CD8-positive, alpha-beta memory T cell (primary cell): Measurements from ENCODE around the gene ZNF276. TPM values are rescaled to one million over a fixed set of nuclear protein-coding genes. Genes with fewer than 3 reads are reported as not detected.
A peak's percentile ranks its signal among the peaks of the same experiment; 100 is the strongest.
"Not testable (repeated sequence)": the region's sequence is repeated elsewhere in the genome, so short reads cannot be mapped to it uniquely, and the experiment has no call there.

Source experiments
- CTCF ChIA-PET: fragments of 350-600 bp; sonication (Branson Sonifier 250); formaldehyde crosslinking; loops from one replicate; lab custom pipeline; 2021; ENCODE audit warnings: antibody characterized with exemption; lab: Charles Lee
- POLR2A ChIA-PET: fragments of 350-600 bp; sonication (Branson Sonifier 250); formaldehyde crosslinking; loops from one replicate; lab custom pipeline; 2021; ENCODE audit warnings: antibody characterized with exemption; lab: Charles Lee
- DNase-seq, 5 donors: peaks; one replicate each; pipeline versions ENCODE4 v3.0.0 to v3.0.0-alpha.2; 2020 to 2022; ENCODE audit warnings: mixed read lengths in 1 of 5
- H3K27ac ChIP-seq: one replicate; pipeline ENCODE4 v1.7.0; 2013; ENCODE audit warnings: low read depth, mild to moderate bottlenecking, low read length, moderate library complexity
- H3K27me3 ChIP-seq: 2 replicates; pipeline ENCODE4 v1.7.0; 2013; ENCODE audit warnings: low read length, mild to moderate bottlenecking; ENCODE audit not compliant: insufficient read depth, poor library complexity, severe bottlenecking
- H3K36me3 ChIP-seq: 2 replicates; pipeline ENCODE4 v1.7.0; 2013; ENCODE audit warnings: mild to moderate bottlenecking, low read length, moderate library complexity; ENCODE audit not compliant: insufficient read depth
- H3K4me1 ChIP-seq: 2 replicates; pipeline ENCODE4 v1.7.0; 2013; ENCODE audit warnings: mild to moderate bottlenecking, low read length, moderate library complexity; ENCODE audit not compliant: insufficient read depth
- H3K4me3 ChIP-seq: 2 replicates; pipeline ENCODE4 v1.7.0; 2013; ENCODE audit warnings: mild to moderate bottlenecking, low read length
- H3K9me3 ChIP-seq: 2 replicates; pipeline ENCODE4 v1.7.0; 2013; ENCODE audit warnings: mild to moderate bottlenecking, low read length
- H3K27ac Mint-ChIP-seq, 8 donors: one replicate each; pipeline ENCODE4 v1.8.0; 2020 to 2021; ENCODE audit warnings: mixed read lengths in 8 of 8, mild to moderate bottlenecking in 6 of 8, inconsistent platforms in 3 of 8, moderate library complexity in 3 of 8
- H3K27me3 Mint-ChIP-seq, 2 donors: one replicate each; pipeline ENCODE4 v1.8.0; 2020 to 2021; ENCODE audit warnings: mixed read lengths in 2 of 2, mild to moderate bottlenecking in 1 of 2, moderate library complexity in 1 of 2
- H3K36me3 Mint-ChIP-seq, 3 donors: one replicate each; pipeline ENCODE4 v1.8.0; 2020 to 2021; ENCODE audit warnings: mixed read lengths in 3 of 3, inconsistent platforms in 1 of 3, mild to moderate bottlenecking in 1 of 3
- H3K4me1 Mint-ChIP-seq, 3 donors: one replicate each; pipeline ENCODE4 v1.8.0; 2020 to 2021; ENCODE audit warnings: mixed read lengths in 3 of 3, inconsistent platforms in 1 of 3, mild to moderate bottlenecking in 1 of 3
- H3K4me3 Mint-ChIP-seq, 7 donors: one replicate each; pipeline ENCODE4 v1.8.0; 2020 to 2021; ENCODE audit warnings: mixed read lengths in 7 of 7, mild to moderate bottlenecking in 6 of 7, moderate library complexity in 4 of 7, inconsistent platforms in 2 of 7
- H3K9me3 Mint-ChIP-seq, 5 donors: one replicate each; pipeline ENCODE4 v1.8.0; 2020 to 2022; ENCODE audit warnings: mixed read lengths in 5 of 5, mild to moderate bottlenecking in 3 of 5, moderate library complexity in 2 of 5, inconsistent platforms in 1 of 5
- polyA plus RNA-seq: library from polyadenylated mRNA; unstranded; fragments of 300-500 nt; fragmentation: Illumina TruSeq; gene quantifications from one replicate; pipeline ENCODE4 v1.2.3, GENCODE V29; 2021
- total RNA-seq, 2 experiments: library from RNA; stranded (reverse); gene quantifications; one replicate each; pipeline ENCODE4 v1.2.3, GENCODE V29; 2021

ZNF276 gene, protein sequence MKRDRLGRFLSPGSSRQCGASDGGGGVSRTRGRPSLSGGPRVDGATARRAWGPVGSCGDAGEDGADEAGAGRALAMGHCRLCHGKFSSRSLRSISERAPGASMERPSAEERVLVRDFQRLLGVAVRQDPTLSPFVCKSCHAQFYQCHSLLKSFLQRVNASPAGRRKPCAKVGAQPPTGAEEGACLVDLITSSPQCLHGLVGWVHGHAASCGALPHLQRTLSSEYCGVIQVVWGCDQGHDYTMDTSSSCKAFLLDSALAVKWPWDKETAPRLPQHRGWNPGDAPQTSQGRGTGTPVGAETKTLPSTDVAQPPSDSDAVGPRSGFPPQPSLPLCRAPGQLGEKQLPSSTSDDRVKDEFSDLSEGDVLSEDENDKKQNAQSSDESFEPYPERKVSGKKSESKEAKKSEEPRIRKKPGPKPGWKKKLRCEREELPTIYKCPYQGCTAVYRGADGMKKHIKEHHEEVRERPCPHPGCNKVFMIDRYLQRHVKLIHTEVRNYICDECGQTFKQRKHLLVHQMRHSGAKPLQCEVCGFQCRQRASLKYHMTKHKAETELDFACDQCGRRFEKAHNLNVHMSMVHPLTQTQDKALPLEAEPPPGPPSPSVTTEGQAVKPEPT
- 10 to 100 TPM; 35.6 to 36.6 TPM for total RNA-seq
- 47.3 TPM for polyA plus RNA-seq

DNA sequence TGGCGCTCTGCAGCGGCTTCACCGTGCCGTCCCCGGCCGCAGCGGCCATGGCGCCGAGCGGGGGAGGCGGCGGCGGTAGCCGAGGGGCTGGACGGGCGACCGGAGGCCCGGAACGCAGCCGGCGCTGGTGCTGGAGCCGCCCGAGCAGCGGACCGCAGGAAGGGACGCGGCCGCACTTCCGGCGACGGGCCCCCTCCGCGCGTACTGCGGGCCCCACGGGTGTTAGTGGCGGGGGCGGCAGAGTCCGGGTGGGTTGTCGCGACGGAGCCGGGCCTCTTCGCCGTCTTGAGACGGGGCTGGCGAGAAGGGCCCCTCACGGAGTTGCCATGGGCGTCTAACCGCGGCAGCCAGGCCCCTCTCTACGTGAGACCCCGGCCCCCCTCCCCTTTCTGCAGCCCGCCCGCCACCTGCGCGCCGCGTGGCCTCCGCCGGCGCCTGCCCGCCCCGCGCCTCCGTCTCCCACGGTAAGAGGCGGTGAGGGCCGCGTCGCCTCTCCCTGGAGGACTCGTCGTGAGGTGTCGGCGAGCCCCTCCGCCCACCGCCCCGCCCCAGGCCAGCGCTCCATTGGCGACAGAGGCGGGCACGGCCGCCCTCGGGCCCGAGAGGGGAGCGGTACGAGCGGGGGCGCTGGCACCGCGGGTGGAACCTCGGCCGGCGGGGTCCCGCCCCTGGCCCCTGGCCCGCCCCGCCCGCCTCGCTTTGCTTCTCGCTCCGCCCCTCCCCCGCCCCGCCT is at the start of gene ZNF276, which contains the start of gene VPS9D1:
TSS of gene ZNF276 (plus strand) at position 725 of the 733 bp plus-strand sequence. CDS start 104 bp downstream, outside the sequence.
TSS of gene VPS9D1 (minus strand) at position 86 of the 733 bp plus-strand sequence. CDS start at position 49, 37 bp downstream.
- H3K4me1 ChIP-seq = peaks cover 33% of the 10 kb centered on the region
- H3K9me3 ChIP-seq = no peaks in the 10 kb centered on the region
- Mint-ChIP-seq H3K9me3 (no peaks in the 10 kb centered on the region), H3K4me3 (peak within 1 kb of the TSS; percentile 91 to 99 (median 97)), H3K4me1 (peaks cover 17 to 37% (median 27%) of the 10 kb centered on the region in 3 donors), H3K27ac (peak within 1 kb of the TSS; percentile 98 to 100 (median 99)), H3K36me3 (peaks cover 5 to 23% (median 6%) of the 10 kb centered on the region in 3 donors), H3K27me3 (peaks cover 0 to 6% of the 10 kb centered on the region in 2 donors)
- POLR2A ChIA-PET = interaction anchor here (0.6 to 1.6 kb wide), 5 partner anchors 16 to 920 kb away, joined by 3 to 5 read pairs (median 4); no protein-coding TSS in a partner anchor
- peak within 1 kb of the TSS; percentile 98 for H3K4me3 ChIP-seq
- peak; percentile 79 to 87 (median 83) for DNase-seq
- H3K27me3 ChIP-seq = no peaks in the 10 kb centered on the region
- CTCF ChIA-PET = interaction anchor here (0.8 kb wide), 1 partner anchor 15 kb away, joined by 4 read pairs; no protein-coding TSS in a partner anchor
- H3K27ac ChIP-seq = peak within 1 kb of the TSS; percentile 92
- H3K36me3 ChIP-seq = peaks cover 19% of the 10 kb centered on the region

DNA sequence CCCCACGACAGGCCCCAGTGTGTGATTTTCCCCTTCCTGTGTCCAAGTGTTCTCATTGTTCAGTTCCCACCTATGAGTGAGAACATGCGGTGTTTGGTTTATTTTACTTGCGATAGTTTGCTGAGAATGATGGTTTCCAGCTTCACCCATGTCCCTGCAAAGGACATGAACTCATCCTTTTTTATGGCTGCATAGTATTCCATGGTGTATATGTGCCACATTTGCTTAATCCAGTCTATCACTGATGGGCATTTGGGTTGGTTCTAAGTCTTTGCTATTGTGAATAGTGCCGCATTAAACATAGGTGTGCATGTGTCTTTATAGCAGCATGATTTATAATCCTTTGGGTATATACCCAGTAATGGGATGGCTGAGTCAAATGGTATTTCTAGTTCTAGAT is 49.8 kb upstream of the ZNF276 start:
- H3K4me3 Mint-ChIP-seq, H3K4me3 ChIP-seq, H3K4me1 ChIP-seq, H3K27ac ChIP-seq, H3K27ac Mint-ChIP-seq, POLR2A ChIA-PET, H3K4me1 Mint-ChIP-seq, H3K27me3 Mint-ChIP-seq, H3K9me3 Mint-ChIP-seq, CTCF ChIA-PET, H3K9me3 ChIP-seq, H3K36me3 Mint-ChIP-seq, H3K36me3 ChIP-seq, DNase-seq, H3K27me3 ChIP-seq: not testable (repeated sequence)

DNA sequence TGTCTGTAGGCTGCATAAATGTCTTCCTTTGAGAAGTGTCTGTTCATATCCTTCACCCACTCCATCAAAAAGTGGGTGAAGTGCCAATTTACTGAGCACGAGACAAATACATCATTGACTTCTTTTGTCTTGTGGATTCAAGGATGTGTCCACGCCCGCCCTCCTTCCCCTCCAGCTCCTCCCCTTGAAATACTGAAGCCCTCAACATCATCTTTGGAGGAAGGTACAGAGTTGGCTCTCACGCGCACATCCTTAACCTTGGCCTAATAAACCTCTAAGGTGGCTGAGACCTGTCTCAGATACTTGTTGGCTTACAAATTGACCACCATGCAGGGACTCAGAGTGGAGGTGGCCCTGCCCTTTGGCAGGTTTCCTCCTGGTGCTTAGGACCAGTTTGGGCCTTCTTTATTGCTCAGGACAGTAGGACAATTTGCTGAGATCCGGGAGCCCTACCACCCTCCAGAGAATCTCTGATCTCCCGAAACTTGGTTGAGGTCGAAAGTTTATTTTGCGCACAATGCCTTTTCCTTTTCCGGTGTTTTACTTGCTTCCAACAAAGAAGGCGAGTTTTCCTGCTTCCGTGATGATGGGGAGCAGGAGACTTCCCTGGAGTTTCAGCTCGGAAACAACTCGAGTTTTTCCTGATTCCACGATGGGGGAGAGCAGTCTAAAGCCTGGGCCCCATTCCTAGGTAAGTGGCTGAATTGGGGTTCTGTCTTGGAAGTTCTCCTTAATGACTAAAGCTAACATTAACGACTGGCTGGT is 49.0 kb upstream of the ZNF276 start:
- ChIA-PET POLR2A (no interaction called here), CTCF (no interaction called here)
- H3K4me1 Mint-ChIP-seq = no peaks in the 10 kb centered on the region
- H3K9me3 Mint-ChIP-seq = no peaks in the 10 kb centered on the region
- Histone ChIP-seq H3K27ac (no peak overlapping the region), H3K36me3 (no peaks in the 10 kb centered on the region), H3K9me3 (no peaks in the 10 kb centered on the region), H3K4me3 (no peak overlapping the region), H3K27me3 (no peaks in the 10 kb centered on the region), H3K4me1 (peaks cover 5% of the 10 kb centered on the region)
- no peaks in the 10 kb centered on the region for H3K27me3 Mint-ChIP-seq
- no peak overlapping the region for H3K4me3 Mint-ChIP-seq
- H3K36me3 Mint-ChIP-seq = no peaks in the 10 kb centered on the region
- DNase-seq = no peak
- H3K27ac Mint-ChIP-seq = no peak overlapping the region

DNA sequence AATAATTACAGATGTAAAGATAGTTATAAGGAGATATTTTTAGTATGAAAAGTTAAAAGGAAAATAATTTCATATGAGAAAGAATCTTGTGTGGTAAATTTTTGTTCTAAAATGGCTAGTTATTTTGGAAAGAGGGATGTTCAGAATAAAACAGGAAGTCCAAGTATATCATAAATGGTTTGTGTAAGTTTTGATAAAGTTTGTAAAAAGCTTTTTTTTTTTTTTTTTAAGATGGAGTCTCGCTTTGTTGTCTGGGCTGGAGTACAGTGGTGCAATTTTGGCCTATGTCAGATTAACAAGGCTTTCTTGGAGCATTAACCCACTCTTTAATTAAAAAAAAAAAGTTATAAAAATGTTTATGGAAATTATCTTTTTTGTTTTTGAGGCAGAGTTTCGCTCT is 43.1 kb upstream of the ZNF276 start:
- H3K9me3 Mint-ChIP-seq = no peaks in the 10 kb centered on the region
- Histone ChIP-seq H3K27ac (no peak overlapping the region), H3K4me1 (no peaks in the 10 kb centered on the region), H3K27me3 (no peaks in the 10 kb centered on the region), H3K9me3 (no peaks in the 10 kb centered on the region), H3K4me3 (no peak overlapping the region), H3K36me3 (no peaks in the 10 kb centered on the region)
- no peak for DNase-seq
- H3K4me3 Mint-ChIP-seq = no peak overlapping the region
- H3K36me3 Mint-ChIP-seq = no peaks in the 10 kb centered on the region
- no peak overlapping the region for H3K27ac Mint-ChIP-seq
- ChIA-PET CTCF (interaction anchor here (0.8 kb wide), 1 partner anchor 115 kb away, joined by 3 read pairs; no protein-coding TSS in a partner anchor), POLR2A (interaction anchor here (0.6 kb wide), 1 partner anchor 63 kb away, joined by 3 read pairs; no protein-coding TSS in a partner anchor)
- H3K27me3 Mint-ChIP-seq = no peaks in the 10 kb centered on the region
- H3K4me1 Mint-ChIP-seq = no peaks in the 10 kb centered on the region

DNA sequence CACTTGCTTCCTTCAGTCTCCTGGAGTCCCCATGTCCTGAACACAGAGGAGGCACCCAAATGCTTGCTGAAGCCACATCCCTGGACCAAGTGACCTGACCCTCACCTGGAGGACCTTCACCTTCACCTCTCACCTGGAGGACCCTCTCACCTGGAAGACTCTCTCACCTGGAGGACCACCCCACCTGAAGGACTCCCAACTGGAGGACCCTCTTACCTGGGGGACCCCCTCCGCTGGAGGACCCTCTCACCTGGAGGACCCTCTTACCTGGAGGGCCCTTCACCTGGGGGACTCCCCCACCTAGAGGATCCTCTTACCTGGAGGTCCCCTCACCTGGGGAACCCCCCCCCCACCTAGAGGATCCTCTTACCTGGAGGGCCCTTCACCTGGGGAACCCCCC is 35.4 kb upstream of the ZNF276 start:
- no peak overlapping the region for H3K4me3 ChIP-seq
- H3K4me1 ChIP-seq = peaks cover 12% of the 10 kb centered on the region
- no peaks in the 10 kb centered on the region for H3K27me3 ChIP-seq
- no peak for DNase-seq
- no peak overlapping the region for H3K27ac ChIP-seq
- no peaks in the 10 kb centered on the region for H3K27me3 Mint-ChIP-seq
- H3K9me3 ChIP-seq = no peaks in the 10 kb centered on the region
- peaks cover 5% of the 10 kb centered on the region for H3K36me3 ChIP-seq
- ChIA-PET POLR2A (interaction anchor here (0.7 to 2.1 kb wide), 3 partner anchors 13 to 187 kb away, joined by 3 to 7 read pairs (median 5); partner anchors contain the start of gene TCF25), CTCF (interaction anchor here (0.6 to 2.4 kb wide), 3 partner anchors 11 to 20 kb away, joined by 3 to 17 read pairs (median 4); no protein-coding TSS in a partner anchor)
- H3K9me3 Mint-ChIP-seq = no peaks in the 10 kb centered on the region
- peaks cover 8 to 21% (median 12%) of the 10 kb centered on the region in 3 donors for H3K4me1 Mint-ChIP-seq
- H3K4me3 Mint-ChIP-seq = peak overlapping the region; percentile 37 to 95 (median 91)
- peak overlapping the region in 6 of 8 donors; percentile 57 to 95 (median 93) for H3K27ac Mint-ChIP-seq
- peaks cover 0 to 14% (median 2%) of the 10 kb centered on the region in 3 donors for H3K36me3 Mint-ChIP-seq

DNA sequence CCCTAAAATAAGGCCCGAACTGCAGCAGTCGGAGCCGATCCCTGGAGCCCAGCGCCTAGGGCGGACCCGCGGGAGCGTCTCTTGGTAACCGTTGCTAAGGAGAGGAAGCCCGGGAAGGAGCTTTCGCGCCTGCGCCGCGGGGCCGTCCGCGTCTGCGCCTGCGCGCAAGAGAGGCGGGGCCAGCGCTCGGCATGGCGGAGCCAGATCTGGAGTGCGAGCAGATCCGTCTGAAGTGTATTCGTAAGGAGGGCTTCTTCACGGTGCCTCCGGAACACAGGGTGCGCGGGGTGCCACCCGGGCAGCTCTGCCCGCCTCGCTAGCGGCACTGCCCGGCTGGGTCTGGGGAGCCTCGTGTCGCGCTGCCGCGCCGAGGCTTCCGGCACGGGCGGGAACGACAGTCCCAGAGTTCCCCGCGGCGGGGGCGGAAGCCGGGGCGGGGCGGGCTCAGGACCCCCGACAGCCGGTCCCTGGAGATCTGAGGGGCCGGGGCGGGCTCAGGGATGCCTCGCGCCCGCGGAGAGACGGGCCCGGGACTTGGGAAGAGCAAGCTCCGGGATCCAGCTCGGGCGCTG is 34.7 kb upstream of the ZNF276 start, which contains the start of gene CDK10:
TSS of gene CDK10 (plus strand) at position 170 of the 572 bp plus-strand sequence. CDS start at position 192, 22 bp downstream.
- H3K27me3 Mint-ChIP-seq = no peaks in the 10 kb centered on the region
- H3K36me3 ChIP-seq = peaks cover 10% of the 10 kb centered on the region
- no peaks in the 10 kb centered on the region for H3K27me3 ChIP-seq
- H3K4me3 Mint-ChIP-seq = peak within 1 kb of the TSS; percentile 89 to 98 (median 92)
- peak; percentile 79 to 92 (median 90) for DNase-seq
- ChIA-PET POLR2A (interaction anchor here (0.5 to 2.1 kb wide), 5 partner anchors 13 to 337 kb away, joined by 3 to 7 read pairs (median 3); partner anchors contain the start of genes CHMP1A, SPATA33 and TCF25), CTCF (interaction anchor here (0.6 to 2.4 kb wide), 3 partner anchors 11 to 19 kb away, joined by 3 to 17 read pairs (median 4); no protein-coding TSS in a partner anchor)
- H3K4me3 ChIP-seq = peak within 1 kb of the TSS; percentile 88
- no peaks in the 10 kb centered on the region for H3K9me3 Mint-ChIP-seq
- peak within 1 kb of the TSS; percentile 86 to 95 (median 92) for H3K27ac Mint-ChIP-seq
- H3K36me3 Mint-ChIP-seq = peaks cover 0 to 18% (median 2%) of the 10 kb centered on the region in 3 donors
- peak within 1 kb of the TSS; percentile 78 for H3K27ac ChIP-seq
- H3K9me3 ChIP-seq = no peaks in the 10 kb centered on the region
- peaks cover 12% of the 10 kb centered on the region for H3K4me1 ChIP-seq
- H3K4me1 Mint-ChIP-seq = peaks cover 8 to 21% (median 12%) of the 10 kb centered on the region in 3 donors
